GM18951 (cell line): ENCODE measurements around the gene LIPG.
"Not testable (repeated sequence)": the region's sequence is repeated elsewhere in the genome, so short reads cannot be mapped to it uniquely, and the experiment has no call there.

Experiments
- POLR2A ChIP-seq: IDR thresholded peaks from 4 replicates; pipeline ENCODE4 v1.6.1; 2011; ENCODE audit warnings: mild to moderate bottlenecking; ENCODE audit not compliant: insufficient read length, insufficient read depth; ENCODE audit errors: extremely low read depth
- in situ Hi-C: fragments of 300-500 bp; cut with MboI; formaldehyde crosslinking; loops from one replicate; pipeline ENCODE4 v1.12.0; 2022; ENCODE audit warnings: low sequenced_read_pairs, mixed read lengths, inconsistent platforms; ENCODE audit not compliant: unreplicated experiment

The LIPG gene

DNA sequence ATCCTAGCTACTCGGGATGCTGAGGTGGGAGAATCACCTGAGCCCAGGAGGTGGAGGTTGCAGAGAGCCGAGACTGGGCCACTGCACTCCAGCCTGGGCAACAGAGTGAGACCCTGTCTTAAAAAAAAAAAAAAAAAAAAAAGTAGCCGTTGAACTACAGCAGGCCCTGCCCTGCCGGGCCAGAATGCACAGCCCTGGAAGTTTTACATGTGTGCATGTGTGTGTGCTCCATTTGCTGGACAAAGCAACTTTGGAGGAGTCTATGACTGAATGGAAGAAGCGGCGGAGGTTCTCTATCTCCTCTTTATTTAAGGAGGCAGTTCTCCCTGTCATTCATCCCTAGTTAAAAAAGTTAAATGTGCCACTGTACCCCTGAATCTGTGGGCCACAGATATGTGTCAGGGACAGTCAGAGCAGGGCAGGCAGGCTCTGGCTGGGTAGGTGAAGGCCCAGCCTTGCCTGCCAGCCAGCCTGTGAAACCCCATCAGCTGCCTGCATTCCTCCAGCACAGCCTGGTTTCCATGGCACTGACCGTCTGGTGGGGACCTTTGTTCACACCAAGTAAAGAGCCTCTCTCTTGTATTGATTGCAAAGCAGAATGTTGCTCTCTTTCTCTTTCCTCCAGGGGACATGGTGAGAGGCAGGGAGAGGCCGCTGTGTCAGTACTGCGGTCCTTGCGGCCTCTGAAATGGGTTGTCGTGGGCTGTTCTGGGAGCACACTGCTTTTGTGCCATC is 10.9 kb downstream of the LIPG start:
- in situ Hi-C loops: no loop called here
- no peak for TF ChIP-seq POLR2A

- TF ChIP-seq POLR2A: no peak
- in situ Hi-C loops: no loop called here
Measured at GRCh38 chr18:49573835-49574234, 12.0 kb downstream of the LIPG start.

- in situ Hi-C loops: not testable (repeated sequence)
Measured at GRCh38 chr18:49579041-49579440, 17.2 kb downstream of the LIPG start.

- in situ Hi-C loops: not testable (repeated sequence)
Measured at GRCh38 chr18:49579583-49579982, 17.7 kb downstream of the LIPG start.

- in situ Hi-C loops: no loop called here
- no peak for TF ChIP-seq POLR2A
Measured at GRCh38 chr18:49580279-49580678, 18.4 kb downstream of the LIPG start.

DNA sequence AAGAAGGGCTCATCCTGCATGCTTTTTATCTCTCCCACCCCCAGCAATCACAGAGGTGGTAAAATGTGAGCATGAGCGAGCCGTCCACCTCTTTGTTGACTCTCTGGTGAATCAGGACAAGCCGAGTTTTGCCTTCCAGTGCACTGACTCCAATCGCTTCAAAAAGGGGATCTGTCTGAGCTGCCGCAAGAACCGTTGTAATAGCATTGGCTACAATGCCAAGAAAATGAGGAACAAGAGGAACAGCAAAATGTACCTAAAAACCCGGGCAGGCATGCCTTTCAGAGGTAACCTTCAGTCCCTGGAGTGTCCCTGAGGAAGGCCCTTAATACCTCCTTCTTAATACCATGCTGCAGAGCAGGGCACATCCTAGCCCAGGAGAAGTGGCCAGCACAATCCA is 19.5 kb downstream of the LIPG start:
- in situ Hi-C loops: no loop called here
- no peak for TF ChIP-seq POLR2A

GRCh38 chr18:49582579-49582978 is 20.7 kb downstream of the LIPG start:
- no peak for TF ChIP-seq POLR2A
- in situ Hi-C loops: no loop called here

DNA sequence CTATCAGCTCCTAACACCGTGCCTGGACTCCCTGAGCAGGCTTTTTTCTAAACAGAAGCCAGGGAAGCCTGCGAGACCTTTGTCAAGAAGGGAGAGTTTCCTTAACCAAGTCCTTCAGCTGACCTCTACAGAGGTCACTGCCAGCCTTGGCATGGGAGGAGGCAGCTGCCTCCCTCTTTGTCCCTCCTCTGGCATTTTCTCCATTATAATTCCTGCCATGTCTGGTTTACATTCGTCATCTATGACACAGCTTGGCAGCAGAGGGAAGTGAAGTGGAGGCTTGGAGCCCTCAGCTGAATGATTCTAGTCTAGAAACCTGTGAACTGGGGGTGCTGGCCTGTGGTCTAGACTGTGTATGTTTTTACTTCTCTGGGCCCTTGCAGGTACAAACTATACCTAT is 22.5 kb downstream of the LIPG start:
- TF ChIP-seq POLR2A: no peak
- in situ Hi-C loops: no loop called here

DNA sequence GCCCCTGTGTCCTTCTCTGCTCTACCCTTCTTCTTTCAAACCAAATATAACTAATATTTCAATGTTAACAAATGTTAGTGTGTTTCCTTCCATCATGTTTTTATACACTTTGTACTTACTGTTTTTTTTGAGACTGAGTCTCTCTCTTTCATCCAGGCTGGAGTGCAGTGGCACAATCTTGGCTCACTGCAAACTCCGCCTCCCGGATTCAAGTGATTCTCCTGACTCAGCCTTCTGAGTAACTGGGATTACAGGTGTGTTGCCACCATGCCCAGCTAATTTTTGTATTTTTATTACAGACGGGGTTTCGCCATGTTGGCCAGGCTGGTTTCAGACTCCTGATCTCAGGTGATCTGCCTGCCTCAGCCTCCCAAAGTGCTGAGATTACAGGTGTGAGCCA is 23.1 kb downstream of the LIPG start:
- in situ Hi-C loops: not testable (repeated sequence)

- in situ Hi-C loops: no loop called here
- no peak for TF ChIP-seq POLR2A
Measured at GRCh38 chr18:49585781-49586663, 24.2 kb downstream of the LIPG start.

GRCh38 chr18:49588171-49588570 is 26.3 kb downstream of the LIPG start:
- TF ChIP-seq POLR2A: no peak
- in situ Hi-C loops: no loop called here

GRCh38 chr18:49588971-49589370 is 27.1 kb downstream of the LIPG start:
- in situ Hi-C loops: no loop called here
- TF ChIP-seq POLR2A: no peak

DNA sequence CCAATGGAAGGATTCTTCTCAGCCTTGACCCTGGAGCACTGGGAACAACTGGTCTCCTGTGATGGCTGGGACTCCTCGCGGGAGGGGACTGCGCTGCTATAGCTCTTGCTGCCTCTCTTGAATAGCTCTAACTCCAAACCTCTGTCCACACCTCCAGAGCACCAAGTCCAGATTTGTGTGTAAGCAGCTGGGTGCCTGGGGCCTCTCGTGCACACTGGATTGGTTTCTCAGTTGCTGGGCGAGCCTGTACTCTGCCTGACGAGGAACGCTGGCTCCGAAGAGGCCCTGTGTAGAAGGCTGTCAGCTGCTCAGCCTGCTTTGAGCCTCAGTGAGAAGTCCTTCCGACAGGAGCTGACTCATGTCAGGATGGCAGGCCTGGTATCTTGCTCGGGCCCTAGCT is 28.8 kb downstream of the LIPG start:
- in situ Hi-C loops: no loop called here
- TF ChIP-seq POLR2A: no peak

DNA sequence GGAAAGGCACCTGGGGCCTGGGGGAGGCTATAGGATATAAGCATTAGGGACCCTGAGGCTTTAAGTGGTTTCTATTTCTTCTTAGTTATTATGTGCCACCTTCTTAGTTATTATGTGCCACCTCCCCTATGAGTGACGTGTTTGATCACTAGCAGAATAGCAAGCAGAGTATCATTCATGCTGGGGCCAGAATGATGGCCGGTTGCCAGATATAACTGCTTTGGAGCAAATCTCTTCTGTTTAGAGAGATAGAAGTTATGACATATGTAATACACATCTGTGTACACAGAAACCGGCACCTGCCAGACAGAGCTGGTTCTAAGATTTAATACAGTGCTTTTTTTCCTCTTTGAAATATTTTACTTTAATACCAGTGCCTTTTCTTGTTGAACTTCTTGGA is 29.4 kb downstream of the LIPG start:
- in situ Hi-C loops: no loop called here
- no peak for TF ChIP-seq POLR2A
